ENCODE data around the gene SPATA31D4.

Gene SPATA31D4

DNA sequence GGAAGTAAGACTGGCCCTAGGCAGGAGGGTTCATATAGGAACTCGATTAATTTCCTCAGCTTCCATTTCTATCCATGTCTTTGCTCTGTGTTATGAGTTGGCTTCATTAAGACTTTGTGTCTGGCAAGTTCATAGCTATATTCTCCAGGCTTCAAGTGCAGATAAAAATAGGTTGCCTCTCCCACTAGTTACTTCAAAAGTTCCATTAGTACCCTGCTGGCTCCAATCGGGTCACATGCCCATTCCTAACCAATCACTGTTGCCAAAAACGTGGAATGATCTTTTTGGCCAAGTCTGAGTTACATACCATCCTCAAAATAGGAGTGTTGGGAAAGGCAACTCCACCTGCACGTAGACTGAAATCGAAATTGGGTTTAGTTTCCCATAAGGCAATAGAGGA, 46.5 kb downstream of the SPATA31D4 start:
- no peaks in the 10 kb centered on the region for H3K4me1 Mint-ChIP-seq
- no peak overlapping the region for H3K27ac Mint-ChIP-seq
- TF ChIP-seq, protein P1, sequence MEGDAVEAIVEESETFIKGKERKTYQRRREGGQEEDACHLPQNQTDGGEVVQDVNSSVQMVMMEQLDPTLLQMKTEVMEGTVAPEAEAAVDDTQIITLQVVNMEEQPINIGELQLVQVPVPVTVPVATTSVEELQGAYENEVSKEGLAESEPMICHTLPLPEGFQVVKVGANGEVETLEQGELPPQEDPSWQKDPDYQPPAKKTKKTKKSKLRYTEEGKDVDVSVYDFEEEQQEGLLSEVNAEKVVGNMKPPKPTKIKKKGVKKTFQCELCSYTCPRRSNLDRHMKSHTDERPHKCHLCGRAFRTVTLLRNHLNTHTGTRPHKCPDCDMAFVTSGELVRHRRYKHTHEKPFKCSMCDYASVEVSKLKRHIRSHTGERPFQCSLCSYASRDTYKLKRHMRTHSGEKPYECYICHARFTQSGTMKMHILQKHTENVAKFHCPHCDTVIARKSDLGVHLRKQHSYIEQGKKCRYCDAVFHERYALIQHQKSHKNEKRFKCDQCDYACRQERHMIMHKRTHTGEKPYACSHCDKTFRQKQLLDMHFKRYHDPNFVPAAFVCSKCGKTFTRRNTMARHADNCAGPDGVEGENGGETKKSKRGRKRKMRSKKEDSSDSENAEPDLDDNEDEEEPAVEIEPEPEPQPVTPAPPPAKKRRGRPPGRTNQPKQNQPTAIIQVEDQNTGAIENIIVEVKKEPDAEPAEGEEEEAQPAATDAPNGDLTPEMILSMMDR (IDR thresholded peaks at IDR 0.05; ENCODE audit: unreplicated experiment in 3 of 3), result no peak
- no peak overlapping the region for H3K4me3 Mint-ChIP-seq
- no peaks in the 10 kb centered on the region for H3K27me3 Mint-ChIP-seq (ENCODE audit: low read depth)
- peaks cover 10% of the 10 kb centered on the region for H3K9me3 Mint-ChIP-seq
- no peaks in the 10 kb centered on the region for H3K36me3 Mint-ChIP-seq (ENCODE audit: low read depth)

DNA sequence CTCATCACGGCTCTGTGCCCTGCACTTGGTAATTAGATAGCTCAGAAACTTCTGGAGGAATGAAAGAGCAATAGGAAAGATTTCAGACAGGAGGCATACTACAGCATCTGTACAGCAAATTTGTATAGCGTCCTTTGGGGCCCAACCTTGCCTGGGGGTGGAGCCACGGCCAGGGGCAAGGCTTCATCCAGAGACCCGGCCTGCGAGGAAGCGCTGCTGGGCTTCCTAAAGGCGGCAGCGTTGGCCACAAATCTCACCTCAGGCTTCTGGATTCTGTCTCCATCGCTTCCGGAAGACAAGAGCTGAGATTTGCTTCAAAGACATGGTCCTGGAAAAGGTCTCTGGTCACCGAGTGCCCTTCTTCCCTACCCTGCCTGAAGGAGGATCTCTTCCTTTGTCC, 48.1 kb downstream of the SPATA31D4 start:
- no peaks in the 10 kb centered on the region for H3K36me3 Mint-ChIP-seq (ENCODE audit: low read depth)
- no peak overlapping the region for H3K4me3 Mint-ChIP-seq
- H3K27me3 Mint-ChIP-seq (ENCODE audit: low read depth), result no peaks in the 10 kb centered on the region
- H3K27ac Mint-ChIP-seq, result no peak overlapping the region
- peaks cover 10% of the 10 kb centered on the region for H3K9me3 Mint-ChIP-seq
- no peaks in the 10 kb centered on the region for H3K4me1 Mint-ChIP-seq
- TF ChIP-seq, protein P1 (IDR thresholded peaks at IDR 0.05; ENCODE audit: unreplicated experiment in 3 of 3), result no peak

DNA sequence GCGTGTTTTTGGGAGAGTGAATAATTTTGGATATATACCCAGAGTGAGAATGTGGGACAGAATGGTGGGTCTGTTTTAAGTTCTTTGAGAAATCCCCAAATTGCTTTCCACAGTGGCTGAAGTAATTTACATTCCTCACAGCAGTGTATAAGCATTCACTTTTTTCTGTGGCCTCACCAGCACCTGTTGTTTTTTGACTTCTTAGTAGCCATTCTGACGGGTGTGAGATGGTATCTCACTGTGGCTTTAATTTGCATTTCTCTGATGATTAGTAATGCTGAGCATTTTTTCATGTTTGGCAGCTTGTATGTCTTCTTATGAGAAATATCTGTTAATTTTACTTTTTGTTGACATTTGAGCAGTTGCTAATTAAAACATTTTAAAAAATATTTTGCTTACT, 51.0 kb downstream of the SPATA31D4 start:
- H3K4me1 Mint-ChIP-seq, result no peaks in the 10 kb centered on the region
- TF ChIP-seq, protein P1 (IDR thresholded peaks at IDR 0.05; ENCODE audit: unreplicated experiment in 3 of 3), result no peak
- H3K27me3 Mint-ChIP-seq (ENCODE audit: low read depth), result no peaks in the 10 kb centered on the region
- peaks cover 10% of the 10 kb centered on the region for H3K9me3 Mint-ChIP-seq
- H3K4me3 Mint-ChIP-seq, result no peak overlapping the region
- no peak overlapping the region for H3K27ac Mint-ChIP-seq
- no peaks in the 10 kb centered on the region for H3K36me3 Mint-ChIP-seq (ENCODE audit: low read depth)

DNA sequence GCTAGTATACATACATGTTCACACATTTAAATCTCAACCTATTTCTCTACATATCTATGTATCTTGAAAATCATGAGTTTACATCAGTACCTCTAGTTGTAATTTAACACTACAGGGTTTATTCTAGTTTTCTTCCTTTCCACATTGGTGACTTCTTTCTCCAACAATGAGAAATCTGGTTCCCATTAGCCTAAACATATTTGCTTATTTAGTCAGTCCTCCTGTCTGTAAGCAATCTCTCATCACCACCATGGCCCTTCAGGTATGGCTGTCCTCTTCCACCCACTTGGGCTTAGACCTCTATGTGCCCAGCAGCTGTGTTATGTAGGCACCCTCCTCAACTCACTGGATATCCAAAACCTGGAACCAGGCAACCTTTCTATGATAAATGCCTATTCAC, 52.3 kb downstream of the SPATA31D4 start:
- Mint-ChIP-seq H3K27me3 (ENCODE audit: low read depth) (no peaks in the 10 kb centered on the region), H3K9me3 (peaks cover 7% of the 10 kb centered on the region), H3K4me1 (no peaks in the 10 kb centered on the region), H3K27ac (no peak overlapping the region), H3K36me3 (ENCODE audit: low read depth) (no peaks in the 10 kb centered on the region), H3K4me3 (no peak overlapping the region)
- TF ChIP-seq, protein P1 (IDR thresholded peaks at IDR 0.05; ENCODE audit: unreplicated experiment in 3 of 3), result no peak

DNA sequence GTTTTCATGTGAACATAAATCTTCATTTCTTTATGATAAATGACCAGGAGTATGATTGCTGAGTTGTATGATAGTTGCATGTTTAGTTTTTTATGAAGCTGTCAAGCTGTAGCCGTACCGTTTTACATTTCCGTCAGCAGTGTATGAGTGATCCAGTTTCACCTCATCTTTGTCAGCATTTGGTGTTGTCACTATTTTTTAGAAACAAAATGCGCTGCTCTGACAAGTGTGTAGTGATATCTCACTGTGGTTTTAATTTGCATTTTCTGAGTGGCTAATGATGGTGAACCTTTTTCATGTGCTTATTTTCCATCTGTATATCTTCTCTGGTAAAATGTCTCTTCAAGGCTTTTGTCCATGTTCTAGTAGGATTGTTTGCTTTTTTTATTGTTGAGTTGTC, 53.7 kb downstream of the SPATA31D4 start:
- no peak overlapping the region for H3K27ac Mint-ChIP-seq
- peaks cover 3% of the 10 kb centered on the region for H3K9me3 Mint-ChIP-seq
- TF ChIP-seq, protein P1 (IDR thresholded peaks at IDR 0.05; ENCODE audit: unreplicated experiment in 3 of 3), result no peak
- H3K4me1 Mint-ChIP-seq, result no peaks in the 10 kb centered on the region
- no peaks in the 10 kb centered on the region for H3K36me3 Mint-ChIP-seq (ENCODE audit: low read depth)
- H3K4me3 Mint-ChIP-seq, result no peak overlapping the region
- H3K27me3 Mint-ChIP-seq (ENCODE audit: low read depth), result no peaks in the 10 kb centered on the region

Measured in nephron (organoid).